GM19438 (cell line): Measurements from ENCODE around the gene DVL2.
A peak's percentile ranks its signal among the peaks of the same experiment; 100 is the strongest.

ENCODE experiments used
- ATAC-seq: cut with Tn5 transposase; IDR thresholded peaks from one replicate; pipeline ENCODE4 v1.9.1; 2021; ENCODE audit warnings: low read depth; ENCODE audit not compliant: unreplicated experiment

Gene DVL2

DNA sequence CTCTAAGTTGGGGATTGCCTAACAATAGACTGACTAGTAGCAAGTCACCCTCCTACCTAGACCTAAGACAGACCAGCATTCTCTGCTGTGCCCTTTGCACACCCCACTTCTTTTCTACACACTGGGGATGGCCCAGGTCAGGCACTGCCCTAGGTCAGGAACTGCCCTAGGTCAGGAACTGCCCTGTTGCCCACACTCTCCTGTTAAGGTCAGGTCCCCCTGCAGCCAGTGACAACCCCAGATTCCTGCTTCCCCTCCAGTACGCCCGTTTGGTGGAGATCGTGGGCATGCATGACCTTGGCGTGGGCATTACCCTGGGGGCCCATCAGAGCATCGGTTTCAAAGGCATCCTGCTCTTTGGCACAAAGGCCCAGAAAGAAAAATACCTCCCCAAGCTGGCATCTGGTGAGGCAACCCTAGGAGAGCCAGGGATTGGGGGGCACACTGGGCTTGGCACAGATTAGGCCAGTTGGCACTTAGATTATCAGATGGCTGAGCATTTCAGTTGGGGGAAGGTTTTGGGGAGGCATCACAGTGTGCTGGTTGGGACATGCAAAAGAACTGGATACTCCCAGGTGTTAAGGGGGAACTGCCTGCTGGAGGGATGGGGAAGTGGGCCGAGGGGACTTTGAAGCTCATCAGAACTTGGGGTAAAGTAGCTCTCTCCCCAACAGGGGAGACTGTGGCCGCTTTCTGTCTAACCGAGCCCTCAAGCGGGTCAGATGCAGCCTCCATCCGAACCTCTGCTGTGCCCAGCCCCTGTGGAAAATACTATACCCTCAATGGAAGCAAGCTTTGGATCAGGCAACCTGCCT is 12.8 kb downstream of the DVL2 start:
- no peak for ATAC-seq

DNA sequence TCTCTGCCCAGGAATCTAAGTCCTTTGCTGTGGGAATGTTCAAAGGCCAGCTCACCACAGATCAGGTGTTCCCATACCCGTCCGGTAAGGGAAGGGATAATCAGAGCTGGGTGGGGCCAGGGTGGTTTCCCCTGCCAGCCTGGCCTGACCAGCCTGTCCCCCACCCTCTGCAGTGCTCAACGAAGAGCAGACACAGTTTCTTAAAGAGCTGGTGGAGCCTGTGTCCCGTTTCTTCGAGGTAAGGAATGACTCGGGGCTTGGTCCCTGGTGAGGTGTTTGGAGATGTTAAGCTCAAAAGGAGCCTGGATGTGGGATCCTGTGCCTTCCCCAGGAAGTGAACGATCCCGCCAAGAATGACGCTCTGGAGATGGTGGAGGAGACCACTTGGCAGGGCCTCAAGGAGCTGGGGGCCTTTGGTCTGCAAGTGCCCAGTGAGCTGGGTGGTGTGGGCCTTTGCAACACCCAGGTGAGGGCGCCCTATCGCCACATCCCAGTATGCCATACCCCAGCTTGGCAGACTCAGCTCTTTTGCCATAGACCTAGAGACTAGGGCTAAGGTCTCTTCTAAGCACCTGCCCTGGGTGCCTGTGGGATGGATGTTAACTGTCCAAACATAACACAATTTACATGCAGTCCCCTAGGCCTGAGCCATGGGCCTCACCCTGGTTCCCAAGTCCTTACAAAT is 13.6 kb downstream of the DVL2 start:
- no peak for ATAC-seq

DNA sequence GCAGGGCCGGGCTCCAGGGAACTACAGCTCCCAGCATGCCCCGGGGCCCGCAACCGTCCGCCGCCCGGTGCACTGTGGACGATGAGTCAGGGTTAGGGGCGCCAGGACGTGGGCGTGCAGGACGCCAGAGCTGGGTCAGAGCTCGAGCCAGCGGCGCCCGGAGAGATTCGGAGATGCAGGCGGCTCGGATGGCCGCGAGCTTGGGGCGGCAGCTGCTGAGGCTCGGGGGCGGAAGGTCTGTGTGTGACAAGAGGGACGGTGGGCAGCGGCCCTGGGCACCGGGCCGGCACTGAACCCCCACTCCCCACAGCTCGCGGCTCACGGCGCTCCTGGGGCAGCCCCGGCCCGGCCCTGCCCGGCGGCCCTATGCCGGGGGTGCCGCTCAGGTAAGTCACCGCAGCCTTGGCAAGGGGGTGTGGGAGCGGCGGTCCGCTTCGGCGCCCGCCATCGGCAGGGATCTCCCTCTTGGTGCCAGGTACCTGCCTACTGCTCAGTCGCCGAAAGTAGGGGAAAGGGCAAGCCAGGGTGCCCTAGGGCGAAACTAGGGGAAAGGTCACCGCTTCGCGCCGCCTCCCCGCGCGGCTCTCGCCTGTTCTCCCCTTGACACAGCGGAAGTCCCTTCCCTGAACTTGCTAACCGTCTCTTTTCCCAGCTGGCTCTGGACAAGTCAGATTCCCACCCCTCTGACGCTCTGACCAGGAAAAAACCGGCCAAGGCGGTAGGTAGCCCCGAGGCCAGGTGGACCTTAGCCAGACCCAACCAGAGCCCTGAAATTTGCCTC is 14.3 kb downstream of the DVL2 start, which contains the start of the genes ACADVL and DLG4:
TSS of gene ACADVL (plus strand) at position 127 of the 781 bp plus-strand sequence. CDS start at position 174, 47 bp downstream.
TSS of gene DLG4 (minus strand) at position 25 of the 781 bp plus-strand sequence.
- ATAC-seq: peak; percentile 53

DNA sequence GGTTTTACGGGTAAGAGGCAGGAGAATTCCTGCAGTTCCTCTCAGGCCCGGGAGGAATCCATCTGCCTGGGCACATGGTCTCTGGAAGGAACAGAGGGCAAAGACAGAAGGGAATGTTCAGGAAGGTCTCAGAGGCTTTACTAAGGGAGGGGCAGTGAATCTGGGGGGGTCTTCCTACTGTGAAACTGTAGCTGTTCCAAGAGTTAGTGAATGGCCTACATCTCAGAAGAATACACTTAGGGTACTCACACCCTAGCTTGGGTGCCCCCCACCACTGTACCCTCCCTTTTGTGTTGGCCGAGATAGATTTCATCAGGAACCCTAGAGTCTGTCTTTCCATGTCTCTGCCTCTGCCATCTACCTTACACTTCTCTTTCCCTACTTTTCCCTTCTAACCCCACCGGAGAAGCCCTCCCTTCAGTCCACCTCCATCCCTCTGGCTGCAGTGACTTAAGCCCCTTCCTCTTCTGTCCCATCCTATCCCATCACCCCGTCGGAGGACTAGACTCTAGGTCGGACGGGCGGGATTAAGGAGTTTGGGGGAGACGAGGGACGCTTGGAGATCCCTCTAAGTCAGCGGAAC is 15.0 kb downstream of the DVL2 start:
- no peak for ATAC-seq

DNA sequence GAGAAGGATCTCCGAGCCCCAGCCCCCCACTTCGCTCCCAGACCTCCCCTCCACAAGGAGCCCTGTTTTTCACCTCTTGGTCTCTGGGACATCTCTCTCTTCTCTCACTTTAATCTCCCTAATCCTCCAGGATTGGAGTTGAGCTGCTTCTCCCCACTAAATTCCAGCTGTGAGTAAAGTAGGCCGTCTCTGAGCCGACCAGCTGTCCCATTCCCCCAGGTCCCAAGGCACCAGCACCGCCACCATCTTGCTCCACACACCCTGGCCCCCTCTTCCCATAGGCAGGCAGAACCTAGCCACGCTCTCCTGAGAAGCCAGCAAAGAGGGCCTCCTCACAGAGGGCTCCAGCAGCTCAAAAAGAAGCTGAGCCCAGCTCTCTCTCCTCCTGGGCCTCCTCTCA is 15.6 kb downstream of the DVL2 start:
- no peak for ATAC-seq

DNA sequence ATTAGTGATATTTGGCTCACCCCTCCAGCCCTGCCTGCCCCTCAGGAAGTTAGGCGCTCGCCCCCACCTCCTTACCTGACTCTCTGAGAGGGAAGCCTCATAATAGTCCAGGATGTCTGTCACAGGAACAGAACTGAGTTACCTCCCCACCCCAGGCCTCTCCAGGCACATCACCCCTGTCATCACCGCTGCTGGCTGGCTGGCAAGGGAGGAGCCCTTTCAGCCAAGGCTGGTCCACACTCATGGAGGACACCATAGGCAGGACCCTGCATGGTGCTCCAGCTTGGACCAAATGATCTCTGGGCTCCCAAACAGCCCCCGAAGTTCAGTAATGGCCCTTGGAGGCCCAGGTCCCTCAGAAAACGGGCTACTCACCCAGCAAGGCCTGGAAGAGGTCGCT is 16.2 kb downstream of the DVL2 start:
- ATAC-seq: no peak

DNA sequence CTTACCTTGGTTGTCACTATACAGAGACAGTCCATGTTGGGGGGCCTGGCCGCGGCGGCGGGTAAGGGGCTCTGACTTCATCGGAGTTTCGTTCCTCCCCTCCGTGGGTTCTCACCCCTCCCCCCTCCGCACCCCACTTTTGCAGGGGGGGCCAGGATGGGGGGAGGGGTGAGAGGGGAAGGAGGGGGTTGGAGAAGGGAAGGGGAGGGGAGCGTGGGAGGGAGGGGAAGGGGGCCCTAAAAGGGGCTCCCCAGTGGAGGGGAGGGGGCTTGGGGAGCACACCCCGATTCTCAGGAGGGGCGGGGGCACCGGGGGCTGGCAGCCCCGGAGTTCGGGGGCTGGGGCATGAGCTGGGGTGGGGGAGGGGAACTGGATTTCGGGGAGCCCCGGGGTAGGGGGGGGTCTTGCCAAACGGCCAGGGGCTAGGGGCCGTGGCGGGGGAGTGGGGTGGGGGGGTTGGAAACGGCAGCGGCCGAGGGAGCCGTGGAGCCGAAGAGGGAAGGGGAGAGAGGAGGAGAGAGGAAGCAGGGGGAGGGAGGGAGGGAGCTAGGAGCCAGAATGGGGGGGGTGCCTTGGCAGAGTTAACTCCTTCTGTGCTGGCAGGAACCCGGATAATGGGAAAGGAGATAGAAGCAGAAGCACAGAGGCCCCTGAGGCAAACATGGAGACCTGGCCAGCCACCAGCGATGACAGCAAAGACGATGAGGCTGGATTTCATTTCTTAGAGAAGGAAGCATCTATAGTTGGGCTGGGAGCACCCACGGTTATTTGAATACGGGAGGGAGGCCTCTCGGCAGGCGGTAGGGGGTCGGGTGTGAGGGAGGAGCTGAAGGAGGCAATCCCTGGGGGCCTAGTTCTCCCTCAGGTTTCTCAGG is 17.0 kb downstream of the DVL2 start:
- ATAC-seq: no peak

DNA sequence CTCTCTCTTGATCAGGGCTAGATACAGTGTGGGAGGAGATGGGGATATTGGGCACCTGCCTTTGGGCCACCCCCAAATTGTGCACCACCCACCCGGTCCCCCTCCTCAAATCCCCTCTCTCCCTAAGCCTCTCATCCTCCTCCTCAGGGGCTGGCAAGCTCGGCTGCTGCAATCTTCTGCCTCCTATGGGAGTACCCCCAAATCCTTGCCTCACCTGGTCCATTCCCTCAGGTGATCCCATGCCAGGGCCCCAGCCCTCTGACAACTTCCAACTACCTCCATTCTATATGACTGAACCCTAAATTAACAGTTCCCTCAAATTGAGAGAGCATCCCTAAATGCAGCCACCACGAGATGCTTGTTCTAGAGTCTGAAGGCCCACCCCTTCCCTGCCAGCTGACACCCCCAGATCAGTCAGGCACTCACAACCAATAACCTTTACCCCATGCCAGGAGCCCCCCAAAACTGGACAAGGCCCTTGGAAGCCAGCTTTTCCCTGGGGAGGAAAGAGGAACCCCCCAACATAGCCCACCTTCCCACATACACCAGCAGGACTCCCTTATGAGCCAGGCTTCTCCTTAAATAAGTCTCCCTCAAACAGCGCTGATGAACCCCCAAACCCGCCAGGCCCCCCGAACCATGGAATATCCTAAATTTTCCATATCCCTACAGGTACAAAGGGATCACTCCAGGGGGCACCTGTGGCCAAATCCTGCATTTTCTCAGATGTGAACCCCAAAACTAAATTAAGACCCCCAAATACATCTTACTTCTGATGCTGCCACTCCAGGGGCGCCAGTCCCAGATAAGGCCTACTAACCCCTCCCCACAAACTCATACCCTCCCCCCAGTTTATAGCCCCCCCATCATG is 17.8 kb downstream of the DVL2 start:
- no peak for ATAC-seq

DNA sequence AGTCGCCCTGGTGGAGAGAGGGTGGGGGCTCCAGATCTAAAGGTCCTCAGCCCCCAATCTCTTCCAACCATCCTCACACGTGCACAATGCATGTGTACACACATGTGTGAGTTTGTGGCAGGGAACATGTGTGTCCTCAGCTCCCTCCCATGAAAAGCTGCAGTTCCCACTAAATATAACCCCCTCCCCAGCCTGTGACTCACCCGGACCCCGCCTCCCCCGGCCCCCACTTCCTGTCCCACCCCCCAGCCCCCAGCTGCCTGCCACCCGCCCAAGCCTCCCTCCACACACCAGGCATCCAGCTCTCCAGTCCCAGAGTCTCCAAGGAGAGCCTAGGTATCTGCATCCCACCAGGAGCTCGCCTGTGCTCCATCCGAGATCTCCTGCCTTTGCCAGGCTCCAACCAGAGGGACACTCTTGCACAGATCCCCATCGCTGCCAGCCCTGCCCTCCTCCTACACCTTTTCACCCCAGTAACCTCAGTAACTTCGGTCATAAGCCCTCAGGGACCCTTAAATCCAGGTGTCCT is 18.6 kb downstream of the DVL2 start:
- ATAC-seq: no peak

DNA sequence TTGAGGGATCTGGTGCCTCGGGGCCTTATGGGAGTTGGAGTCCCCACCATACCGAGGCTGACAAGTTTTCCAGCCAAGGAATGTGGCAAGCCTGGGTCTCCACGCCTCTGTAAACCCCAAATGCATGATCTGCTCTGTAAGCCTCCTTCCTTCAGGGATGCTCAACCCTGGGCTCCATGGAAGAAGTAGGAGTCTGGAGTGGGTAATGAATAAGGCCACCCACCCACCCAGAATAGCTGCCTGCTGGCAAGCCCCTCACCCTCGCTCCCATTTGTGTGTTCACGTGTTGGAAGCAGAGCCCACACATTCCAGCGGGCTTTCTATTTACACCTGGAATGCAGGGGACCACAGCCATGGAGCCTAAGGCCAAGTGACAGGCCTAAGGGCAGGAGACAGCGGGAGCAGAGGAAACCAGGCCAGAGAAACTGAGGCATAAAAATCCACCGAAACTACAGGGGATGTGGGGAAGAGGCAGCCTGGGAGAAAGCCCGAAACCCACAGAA is 19.1 kb downstream of the DVL2 start:
- ATAC-seq: no peak

DNA sequence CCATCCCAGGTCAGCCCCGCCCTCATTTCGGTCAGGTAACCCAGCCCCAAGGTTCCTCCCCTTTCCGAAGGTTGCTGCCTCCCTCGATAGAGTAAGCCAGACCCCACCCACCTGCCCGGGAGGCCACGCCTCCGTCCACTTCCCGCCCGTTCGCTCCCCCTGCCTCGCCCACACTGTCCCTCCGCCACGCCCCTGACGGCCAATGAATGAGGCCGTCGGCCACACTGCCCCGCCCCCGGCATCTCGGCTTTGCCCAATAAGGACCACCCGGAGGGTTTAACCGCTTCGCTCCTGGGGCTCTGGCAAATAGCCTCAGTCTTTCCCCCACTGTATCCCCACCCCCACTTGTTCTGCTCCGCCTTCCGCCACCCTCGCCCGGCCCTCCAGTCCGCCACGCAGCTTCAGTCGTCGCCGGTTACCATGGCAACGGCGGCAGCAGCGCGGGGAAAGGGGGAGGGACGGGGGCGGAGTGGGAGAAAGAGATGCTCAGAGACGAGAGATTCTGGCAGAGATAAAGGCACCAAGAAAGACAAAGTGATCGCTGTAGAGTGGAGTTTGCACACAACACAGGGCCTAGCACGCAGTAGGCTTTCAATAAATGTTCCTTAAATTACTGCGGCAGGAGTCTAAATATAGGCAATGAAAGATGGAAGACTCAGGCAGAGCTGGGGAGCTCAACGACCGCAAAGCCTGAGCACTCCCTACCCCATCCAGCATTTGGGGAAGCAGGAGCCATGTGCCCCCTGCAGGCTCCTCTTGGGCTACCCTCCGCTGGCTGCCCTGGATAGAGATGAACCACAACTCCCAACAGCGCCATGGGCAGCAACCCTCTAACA is 19.8 kb downstream of the DVL2 start:
- peak; percentile 64 for ATAC-seq

DNA sequence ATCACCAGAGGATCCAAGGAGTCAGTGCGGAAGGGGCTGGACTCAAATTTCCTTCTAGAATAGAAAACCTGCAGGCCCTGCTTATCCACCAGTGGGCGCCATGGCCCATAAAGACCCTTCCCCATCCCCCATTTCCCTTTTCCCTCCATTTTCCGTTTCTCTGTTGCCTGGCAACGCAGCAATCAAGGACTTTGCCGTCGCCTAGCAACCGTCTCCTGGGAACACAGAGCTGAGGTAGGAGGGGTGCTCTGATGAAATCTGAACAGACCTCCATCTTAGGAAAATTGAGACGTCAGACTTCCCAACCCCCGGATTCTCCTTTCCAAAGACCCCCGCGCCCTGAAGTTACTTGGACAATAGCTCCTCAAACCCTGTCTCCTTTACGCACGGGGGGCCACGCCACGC is 20.4 kb downstream of the DVL2 start:
- no peak for ATAC-seq

DNA sequence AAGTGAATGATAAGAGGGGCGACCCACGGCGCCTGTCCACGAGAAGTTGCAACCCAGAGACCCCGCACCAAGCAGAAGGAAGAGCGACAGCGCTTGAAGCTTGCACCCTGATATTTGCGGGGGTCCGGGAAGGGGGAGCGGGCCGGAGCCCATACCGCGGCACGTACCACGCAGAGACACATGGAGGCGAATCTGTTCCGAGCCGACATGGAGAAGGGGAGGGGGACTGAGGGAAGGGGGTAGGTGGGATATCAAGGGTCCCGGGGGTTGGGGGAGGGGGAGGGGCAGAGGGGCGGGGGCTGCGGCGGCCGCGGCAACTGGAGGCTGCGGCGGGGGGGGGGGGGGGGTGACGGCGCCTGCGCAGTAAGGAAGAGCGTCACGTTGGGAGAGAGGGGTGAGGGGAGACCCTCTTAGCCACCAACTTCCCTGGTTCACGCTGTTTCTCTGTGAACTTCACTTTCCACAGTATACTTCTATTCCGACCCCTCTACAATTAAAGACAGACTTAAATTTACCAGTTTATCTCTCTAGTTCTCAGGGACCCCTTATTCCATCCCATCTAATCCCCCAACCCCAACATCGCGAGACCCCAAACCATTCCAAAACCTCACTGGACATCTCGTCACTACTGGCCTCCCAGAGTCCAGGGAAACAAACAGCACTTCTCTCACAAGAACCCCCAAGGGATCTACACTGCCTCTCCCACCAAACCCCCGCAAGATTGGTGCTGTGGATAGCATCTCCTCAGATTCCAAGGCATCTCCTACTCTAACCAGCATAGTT is 22.6 kb downstream of the DVL2 start:
- no peak for ATAC-seq

DNA sequence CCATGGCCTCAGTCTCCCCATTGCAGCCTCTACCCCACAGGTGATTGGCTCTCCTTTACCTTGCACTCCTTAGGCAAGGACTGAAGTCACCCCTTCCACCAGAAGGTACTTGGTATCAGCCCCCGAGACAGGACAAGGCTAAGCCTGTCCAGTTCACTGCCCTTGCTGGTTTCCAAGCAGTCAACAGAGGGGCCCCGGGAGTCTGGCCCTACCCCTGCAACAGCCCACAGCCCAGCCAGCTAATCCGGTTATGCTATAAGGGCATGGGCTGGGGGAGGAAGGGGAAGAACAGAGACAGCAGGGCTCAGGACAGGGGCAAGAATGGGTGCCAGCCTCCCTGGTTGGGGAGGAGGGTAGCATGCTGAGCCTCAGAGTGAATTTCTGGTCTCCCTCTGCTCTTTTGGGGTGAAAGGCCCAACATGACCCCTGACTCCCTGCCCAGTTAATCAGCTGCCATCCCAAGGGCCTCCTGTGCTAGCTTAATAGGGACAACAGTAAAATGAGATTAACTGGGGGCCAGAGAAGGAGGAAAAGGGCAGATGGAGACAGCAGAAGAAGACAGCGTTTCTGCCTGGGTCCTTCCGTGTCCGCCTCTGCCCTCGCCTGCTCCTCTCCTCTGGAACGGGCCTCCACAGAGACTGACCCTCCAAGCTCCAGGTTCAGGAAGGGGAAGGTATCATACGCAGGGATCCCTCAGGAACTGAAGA is 25.4 kb downstream of the DVL2 start:
- ATAC-seq: no peak

DNA sequence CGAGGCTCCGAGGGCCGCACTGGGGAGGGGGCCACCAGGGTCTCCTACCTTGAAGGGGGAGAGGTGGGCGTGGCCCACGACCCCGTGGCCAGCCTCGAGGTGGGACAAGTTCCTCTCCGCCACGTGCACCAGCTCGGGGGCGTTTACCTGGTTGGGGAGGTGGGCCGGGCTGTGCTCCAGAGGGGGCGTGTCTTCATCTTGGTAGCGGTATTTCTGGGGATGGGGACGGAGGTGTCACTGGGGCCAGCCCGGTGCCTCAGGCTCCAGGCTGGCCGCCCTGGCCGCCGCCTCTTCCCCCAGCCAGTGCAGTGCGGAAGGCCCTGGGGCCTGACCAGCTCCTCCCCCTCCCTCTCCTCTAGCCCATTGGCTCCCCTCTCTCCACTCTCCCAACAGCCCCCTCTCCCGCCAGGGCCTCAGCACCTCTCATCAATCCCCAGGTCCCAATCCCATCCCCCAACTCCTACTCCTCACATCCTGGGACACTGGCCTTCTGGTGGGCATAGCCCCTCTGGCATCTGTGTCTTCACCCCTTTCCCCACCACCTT is 26.2 kb downstream of the DVL2 start:
- ATAC-seq: no peak
